Right lobe of liver (tissue), 4 donors: ENCODE results near the gene TIAM2.
"Not testable (repeated sequence)": the region's sequence is repeated elsewhere in the genome, so short reads cannot be mapped to it uniquely, and the experiment has no call there.

Experiments used
- CTCF ChIP-seq, 4 donors: fragments of 200-600 bp in 3 of 4; fragments of 450-650 bp in 1 of 4; IDR thresholded peaks; one replicate each; pipeline versions ENCODE4 v1.5.1 to v1.8.0; 2016 to 2022; ENCODE audit warnings: antibody characterized with exemption in 4 of 4, mild to moderate bottlenecking in 2 of 4
- POLR2A ChIP-seq: fragments of 450-650 bp; IDR thresholded peaks from one replicate; pipeline ENCODE4 v1.6.1; 2017; ENCODE audit warnings: antibody characterized with exemption, mild to moderate bottlenecking
- donor health status: DM: no; HTN: no; CAD: no.
- donor health status: DM: no; HTN: no; CAD: no.
- donor health status: DM: no; HTN: yes; CAD: no.

- not testable (repeated sequence) for TF ChIP-seq POLR2A; CTCF (IDR thresholded peaks at IDR 0.05)
Measured at GRCh38 chr6:155103083-155103645, 108.0 kb downstream of the TIAM2 start.
